ENCODE measurements around the gene PARL.

PARL gene

DNA sequence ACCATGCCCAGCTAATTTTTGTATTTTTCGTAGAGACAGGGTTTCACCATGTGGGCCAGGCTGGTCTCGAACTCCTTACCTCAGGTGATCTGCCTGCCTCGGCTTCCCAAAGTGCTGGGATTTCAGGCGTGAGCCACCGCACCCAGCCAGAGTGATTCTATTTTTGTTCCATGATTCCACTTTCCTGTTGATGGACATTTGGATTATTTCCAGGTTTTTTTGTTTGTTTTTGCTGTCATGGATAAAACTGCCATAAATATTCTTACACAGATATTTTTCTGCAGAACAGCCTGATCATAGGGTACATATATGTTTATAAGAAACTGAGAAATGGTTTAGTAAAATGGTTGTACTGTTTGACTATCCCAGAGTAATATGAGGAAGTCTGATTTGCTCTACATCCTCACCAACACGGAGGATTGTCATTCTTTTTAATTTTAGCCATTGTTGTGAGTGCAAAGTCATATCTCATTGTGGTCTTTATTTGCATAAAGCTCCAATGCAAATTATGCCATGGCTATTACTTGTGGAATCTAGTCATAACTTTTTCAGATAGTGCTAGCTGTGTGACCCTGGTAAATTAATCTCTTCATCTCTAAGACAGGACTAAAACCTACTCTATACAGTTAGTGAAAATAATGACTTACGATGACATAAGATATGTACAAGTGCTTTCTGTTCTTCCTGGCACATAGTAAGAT lies 102.0 kb downstream of the PARL start:
- DNase-seq = no peak

DNA sequence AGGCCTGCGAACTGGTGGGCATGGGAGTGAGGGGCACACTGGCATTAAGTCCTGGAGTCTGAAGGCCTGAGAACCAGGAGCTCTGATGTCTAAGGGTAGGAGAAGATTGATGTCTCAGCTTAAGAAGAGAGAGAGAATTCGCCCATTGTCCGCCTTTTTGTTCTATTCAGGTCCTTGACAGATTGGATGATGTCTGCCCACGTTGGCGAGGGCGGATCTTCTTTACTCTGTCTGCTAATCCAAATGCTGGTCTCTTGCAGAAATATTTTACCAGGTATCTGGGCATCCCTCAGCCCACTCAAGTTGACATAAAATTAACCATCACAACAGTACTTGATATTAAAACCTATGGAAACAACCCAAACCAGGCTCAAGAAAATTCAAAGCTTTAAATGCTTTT lies 103.4 kb downstream of the PARL start:
- no peak for DNase-seq

- no peak for DNase-seq
Observed at GRCh38 chr3:183779896-183780465, 104.7 kb downstream of the PARL start.

Measured in NCI-H510A treated with DMSO at 0.1 percent for 48 hours (cell line).